Peyer's patch (tissue), 4 donors: ENCODE measurements around the gene TGFBR1. TPM values are rescaled to one million over a fixed set of nuclear protein-coding genes. Genes with fewer than 3 reads are reported as not detected.

Experiments
- DNase-seq, 3 donors: peaks; one replicate each; pipeline ENCODE4 v3.0.0-alpha.2; 2017 to 2019
- H3K27ac ChIP-seq, 4 donors: fragments of 200-600 bp; sonication (generic); one replicate each; pipeline ENCODE4 v1.5.1; 2016 to 2019
- H3K27me3 ChIP-seq, 2 donors: fragments of 200-600 bp; sonication (generic); one replicate each; pipeline ENCODE4 v1.5.1; 2019
- H3K36me3 ChIP-seq, 3 donors: fragments of 200-600 bp; sonication (generic); one replicate each; pipeline ENCODE4 v1.5.1; 2016 to 2019
- H3K4me1 ChIP-seq, 4 donors: fragments of 200-600 bp; sonication (generic); one replicate each; pipeline ENCODE4 v1.5.1; 2016 to 2019
- H3K4me3 ChIP-seq, 4 donors: fragments of 200-600 bp; sonication (generic); 1 replicate in 3 of 4; 2 replicates in 1 of 4; pipeline ENCODE4 v1.5.1; 2016 to 2019; ENCODE audit warnings: mild to moderate bottlenecking in 1 of 4
- H3K9me3 ChIP-seq, 4 donors: fragments of 200-600 bp; sonication (generic); one replicate each; pipeline ENCODE4 v1.5.1; 2016 to 2019; ENCODE audit warnings: mild to moderate bottlenecking in 1 of 4
- CTCF ChIP-seq, 6 experiments: fragments of 450-650 bp in 4 of 6; fragments of 200-600 bp in 2 of 6; sonication (generic) in 1 of 6; IDR thresholded peaks; one replicate each; pipeline ENCODE4 v1.5.1; 2017 to 2019; ENCODE audit warnings: antibody characterized with exemption in 6 of 6, mild to moderate bottlenecking in 3 of 6, moderate library complexity in 1 of 6
- POLR2A ChIP-seq, 2 donors: fragments of 450-650 bp; IDR thresholded peaks; one replicate each; pipeline ENCODE4 v1.5.1; 2017; ENCODE audit warnings: antibody characterized with exemption in 2 of 2, mild to moderate bottlenecking in 2 of 2, moderate library complexity in 2 of 2
- total RNA-seq, 4 donors: library from RNA; depleted of rRNA; stranded (reverse); fragments of >200 nt; gene quantifications; one replicate each; pipeline ENCODE4 v1.1.0, GENCODE V29; 2016

The TGFBR1 gene
- total RNA-seq, 4 donors from 2014 or later = 11.6 to 14.4 (median 13.5) TPM

DNA sequence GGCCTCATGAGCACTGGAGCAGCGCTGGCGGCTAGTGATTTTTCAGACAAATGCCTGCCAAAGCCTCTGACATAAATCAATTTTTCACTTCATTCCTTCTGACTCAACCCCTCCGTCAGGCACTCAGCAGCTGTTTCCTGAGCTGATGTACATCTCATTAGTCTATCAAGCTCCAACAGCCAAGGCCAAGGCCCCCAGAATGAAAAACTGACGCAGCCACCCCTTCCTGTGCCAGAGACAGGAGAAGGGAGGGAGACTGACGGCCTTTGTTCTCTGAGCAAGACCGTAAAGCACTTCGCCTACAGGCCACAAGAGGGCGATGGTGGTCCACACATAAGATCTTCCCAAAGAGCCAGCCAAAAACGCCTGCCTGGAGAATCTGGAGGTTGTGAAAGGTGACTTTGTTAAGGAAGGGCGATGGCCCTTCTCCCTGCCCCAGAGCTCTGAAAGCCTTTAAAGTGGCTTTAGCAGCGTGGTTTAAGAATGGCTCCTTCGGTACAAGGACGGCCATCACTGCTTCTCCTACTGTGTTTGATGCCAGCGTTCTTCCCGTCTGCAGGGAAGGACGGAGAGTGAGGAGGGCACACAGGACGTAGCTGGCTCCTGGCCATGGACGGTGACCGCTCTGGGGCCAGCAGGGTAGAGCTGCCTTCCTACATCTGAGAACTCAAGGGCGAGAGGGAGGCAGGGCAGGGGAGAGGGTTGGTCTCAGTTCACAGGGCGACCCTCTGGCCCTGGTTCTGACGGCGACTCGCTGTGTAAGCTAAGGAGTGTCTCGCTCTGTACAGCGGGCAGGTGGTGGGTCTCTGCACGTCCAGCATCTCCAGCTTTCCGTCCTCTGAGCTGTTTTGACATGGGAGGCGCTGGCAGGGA lies 79.8 kb downstream of the TGFBR1 start:
- Histone ChIP-seq H3K27me3 (no peaks in the 10 kb centered on the region), H3K4me3 (peak overlapping the region in 3 of 4 donors; percentile 20 to 46 (median 28)), H3K4me1 (peaks cover 0 to 10% (median 5%) of the 10 kb centered on the region in 4 donors), H3K27ac (peak overlapping the region in 3 of 4 donors; percentile 6 to 11 (median 11)), H3K36me3 (no peaks in the 10 kb centered on the region), H3K9me3 (no peaks in the 10 kb centered on the region)
- peak; percentile 82 to 93 (median 87) for DNase-seq
- no peak for TF ChIP-seq POLR2A (IDR thresholded peaks at IDR 0.05)
- peak; percentile 85 to 92 (median 88) for TF ChIP-seq CTCF (IDR thresholded peaks at IDR 0.05)

- Histone ChIP-seq H3K27ac (no peak overlapping the region), H3K4me3 (no peak overlapping the region), H3K27me3 (no peaks in the 10 kb centered on the region), H3K36me3 (no peaks in the 10 kb centered on the region), H3K9me3 (no peaks in the 10 kb centered on the region), H3K4me1 (peaks cover 0 to 10% (median 5%) of the 10 kb centered on the region in 4 donors)
- TF ChIP-seq CTCF (IDR thresholded peaks at IDR 0.05) (no peak), POLR2A (IDR thresholded peaks at IDR 0.05) (no peak)
- DNase-seq = no peak
Measured at GRCh38 chr9:99185348-99185632, 80.4 kb downstream of the TGFBR1 start.

DNA sequence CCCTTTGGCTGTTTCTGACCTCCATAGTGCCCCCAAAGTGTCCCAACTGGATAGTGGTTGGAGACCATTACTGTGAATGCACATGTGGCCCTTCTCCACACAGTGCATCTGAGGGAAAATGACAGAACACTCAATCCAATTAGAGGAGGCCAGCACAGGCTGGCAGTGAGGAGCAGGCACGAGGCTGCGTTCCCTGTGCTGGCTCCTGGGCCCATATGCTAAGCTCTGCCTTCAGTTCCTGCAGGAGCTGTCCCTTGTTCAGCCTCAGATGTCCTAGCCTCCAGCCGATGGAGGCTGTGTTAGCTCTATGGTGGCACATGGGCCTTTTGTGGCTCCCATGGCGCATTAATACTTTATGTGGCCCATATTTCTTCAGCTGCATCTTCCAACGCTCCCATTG lies 81.0 kb downstream of the TGFBR1 start:
- Histone ChIP-seq H3K36me3 (no peaks in the 10 kb centered on the region), H3K4me1 (peaks cover 0 to 10% (median 5%) of the 10 kb centered on the region in 4 donors), H3K4me3 (no peak overlapping the region), H3K27me3 (no peaks in the 10 kb centered on the region), H3K27ac (no peak overlapping the region), H3K9me3 (no peaks in the 10 kb centered on the region)
- no peak for DNase-seq
- TF ChIP-seq POLR2A (IDR thresholded peaks at IDR 0.05) (no peak), CTCF (IDR thresholded peaks at IDR 0.05) (no peak)

DNA sequence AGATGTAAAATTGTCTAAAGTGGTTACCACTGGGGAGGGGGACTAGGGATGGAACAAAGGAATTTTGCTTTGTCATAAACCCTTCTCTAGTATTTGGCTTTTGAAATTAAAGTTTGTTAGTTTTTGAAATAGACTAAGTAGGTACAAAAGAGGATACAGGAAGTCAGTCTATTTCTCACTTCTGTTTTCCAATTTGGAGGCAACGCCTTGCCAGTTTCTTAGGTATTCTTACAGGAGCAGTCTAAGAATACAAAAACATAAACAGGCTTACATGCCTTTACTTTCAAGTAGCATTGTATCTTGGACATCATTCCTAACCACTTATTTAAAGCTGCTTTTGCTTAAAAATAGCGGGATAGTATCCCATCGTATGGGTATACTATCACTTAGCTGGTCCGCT lies 82.4 kb downstream of the TGFBR1 start:
- H3K9me3 ChIP-seq = no peaks in the 10 kb centered on the region
- peaks cover 0 to 10% (median 5%) of the 10 kb centered on the region in 4 donors for H3K4me1 ChIP-seq
- no peaks in the 10 kb centered on the region for H3K27me3 ChIP-seq
- H3K4me3 ChIP-seq = no peak overlapping the region
- TF ChIP-seq POLR2A (IDR thresholded peaks at IDR 0.05) = no peak
- no peak for TF ChIP-seq CTCF (IDR thresholded peaks at IDR 0.05)
- H3K36me3 ChIP-seq = no peaks in the 10 kb centered on the region
- H3K27ac ChIP-seq = no peak overlapping the region
- no peak for DNase-seq

DNA sequence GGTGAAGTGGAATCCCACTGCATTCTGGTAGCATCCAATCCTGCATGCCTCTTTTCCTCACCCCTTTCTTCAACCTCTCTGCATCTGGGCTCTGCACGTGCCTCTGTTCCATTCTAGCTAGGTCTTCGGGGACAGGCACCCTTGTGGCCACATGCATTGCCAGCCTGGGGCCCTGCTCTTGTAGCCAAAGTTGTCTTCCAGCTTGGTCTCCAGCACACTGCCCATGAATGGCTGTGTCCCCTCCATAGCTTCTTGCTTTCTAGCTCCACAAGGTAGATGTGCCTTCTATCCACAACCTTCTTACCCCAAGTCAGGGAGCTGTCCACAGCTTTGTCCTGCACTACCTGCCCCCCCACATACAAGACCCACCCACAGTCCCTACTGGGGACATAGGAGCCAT lies 84.3 kb downstream of the TGFBR1 start:
- no peak overlapping the region for H3K27ac ChIP-seq
- peaks cover 0 to 10% (median 5%) of the 10 kb centered on the region in 4 donors for H3K4me1 ChIP-seq
- TF ChIP-seq POLR2A (IDR thresholded peaks at IDR 0.05) = no peak
- TF ChIP-seq CTCF (IDR thresholded peaks at IDR 0.05) = no peak
- H3K36me3 ChIP-seq = no peaks in the 10 kb centered on the region
- H3K27me3 ChIP-seq = no peaks in the 10 kb centered on the region
- DNase-seq = no peak
- H3K4me3 ChIP-seq = no peak overlapping the region
- no peaks in the 10 kb centered on the region for H3K9me3 ChIP-seq
